MV-4-11 (cell line): ENCODE data around the gene ADAMTSL3.

Source experiments
- DNase-seq: peaks from one replicate; lab custom pipeline; 2025; lab: John Stamatoyannopoulos, UW

ADAMTSL3 gene

GRCh38 chr15:83886321-83886720 is 232.4 kb downstream of the ADAMTSL3 start:
- DNase-seq, result no peak

GRCh38 chr15:83887404-83887803 is 233.5 kb downstream of the ADAMTSL3 start:
- no peak for DNase-seq

- no peak for DNase-seq
Measured at GRCh38 chr15:83887961-83888360, 234.0 kb downstream of the ADAMTSL3 start.

DNA sequence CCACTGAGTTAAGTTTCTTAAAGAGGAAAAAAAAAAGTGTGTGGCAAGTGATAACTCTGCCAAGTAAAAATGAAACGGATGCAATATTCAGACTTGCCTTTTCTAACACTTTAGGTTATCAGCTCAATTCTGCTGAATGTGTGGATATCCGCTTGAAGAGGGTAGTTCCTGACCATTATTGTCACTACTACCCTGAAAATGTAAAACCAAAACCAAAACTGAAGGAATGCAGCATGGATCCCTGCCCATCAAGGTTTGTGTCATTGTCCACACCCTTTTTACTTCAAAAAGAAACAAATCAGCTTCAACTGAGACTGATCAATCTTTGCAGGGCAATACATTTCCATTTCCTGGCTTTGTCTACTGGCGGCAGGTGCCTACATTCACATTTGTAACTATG is 236.1 kb downstream of the ADAMTSL3 start:
- DNase-seq, result no peak

DNA sequence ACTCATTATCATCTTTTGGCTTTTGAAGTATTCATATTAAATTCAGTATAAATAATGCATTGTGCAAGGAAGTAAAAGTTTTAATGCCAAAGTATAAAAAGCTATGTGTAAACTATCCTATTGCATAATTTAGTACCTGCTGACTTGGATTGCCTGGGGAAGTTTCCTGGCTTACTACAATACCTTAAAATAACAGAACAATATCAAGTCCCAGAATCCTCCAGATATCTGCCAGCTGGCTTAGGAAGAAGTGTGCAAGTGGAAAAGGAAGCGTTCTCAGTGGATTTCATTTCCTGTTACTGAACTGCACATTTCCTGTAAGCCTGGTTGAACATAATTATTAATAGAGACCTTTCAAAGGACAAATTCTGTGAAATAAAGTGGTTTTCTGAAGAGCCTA is 236.7 kb downstream of the ADAMTSL3 start:
- DNase-seq, result no peak

DNA sequence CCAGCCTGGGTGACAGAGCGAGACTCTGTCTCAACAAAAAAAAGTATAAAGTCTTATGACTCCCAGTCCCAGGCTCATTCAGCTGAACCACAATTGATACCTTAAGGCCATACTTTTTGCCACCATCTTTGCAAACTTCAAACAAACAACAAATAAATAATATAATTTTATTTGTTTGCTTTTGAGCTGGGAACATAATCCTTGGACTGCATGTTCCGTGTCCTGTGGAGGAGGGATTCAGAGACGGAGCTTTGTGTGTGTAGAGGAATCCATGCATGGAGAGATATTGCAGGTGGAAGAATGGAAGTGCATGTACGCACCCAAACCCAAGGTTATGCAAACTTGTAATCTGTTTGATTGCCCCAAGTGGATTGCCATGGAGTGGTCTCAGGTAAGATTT is 238.6 kb downstream of the ADAMTSL3 start:
- no peak for DNase-seq

GRCh38 chr15:83893308-83893707 is 239.4 kb downstream of the ADAMTSL3 start:
- DNase-seq, result no peak

DNA sequence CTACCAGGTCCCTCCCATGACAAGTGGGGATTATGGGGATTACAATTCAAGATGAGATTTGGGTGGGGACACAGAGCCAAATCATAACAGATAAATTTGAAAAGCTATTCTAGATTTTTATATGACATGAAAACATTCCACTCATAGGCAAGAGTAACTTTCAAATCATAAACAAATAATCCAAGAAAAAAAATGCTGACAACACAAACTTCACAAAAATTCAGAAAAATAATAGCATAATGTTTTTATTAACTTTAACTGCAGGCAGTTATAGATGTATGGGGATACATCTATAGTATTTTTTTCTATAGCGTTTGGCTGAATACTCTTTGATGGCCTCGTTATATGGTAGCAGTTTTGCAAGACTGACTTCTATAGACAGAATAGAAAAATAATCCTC is 243.1 kb downstream of the ADAMTSL3 start:
- no peak for DNase-seq

DNA sequence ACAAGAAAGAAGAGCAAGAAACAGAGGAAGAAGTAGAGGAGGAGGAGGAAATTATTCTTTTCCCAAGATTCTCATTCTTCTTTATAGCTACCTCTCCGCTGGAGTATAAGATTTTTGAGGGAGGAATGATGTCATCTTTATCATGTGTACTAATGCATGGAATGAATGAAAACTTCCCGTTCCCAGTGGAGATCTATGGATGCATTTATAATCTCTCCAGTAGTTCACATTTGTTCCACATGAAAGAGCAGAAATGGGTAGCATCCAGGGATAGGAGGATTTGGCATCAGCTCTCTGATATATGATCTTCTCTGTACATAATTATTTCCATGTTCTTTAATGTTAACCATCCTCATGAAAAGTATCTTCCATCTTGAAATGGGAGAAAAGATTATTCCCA is 244.4 kb downstream of the ADAMTSL3 start:
- DNase-seq, result no peak

DNA sequence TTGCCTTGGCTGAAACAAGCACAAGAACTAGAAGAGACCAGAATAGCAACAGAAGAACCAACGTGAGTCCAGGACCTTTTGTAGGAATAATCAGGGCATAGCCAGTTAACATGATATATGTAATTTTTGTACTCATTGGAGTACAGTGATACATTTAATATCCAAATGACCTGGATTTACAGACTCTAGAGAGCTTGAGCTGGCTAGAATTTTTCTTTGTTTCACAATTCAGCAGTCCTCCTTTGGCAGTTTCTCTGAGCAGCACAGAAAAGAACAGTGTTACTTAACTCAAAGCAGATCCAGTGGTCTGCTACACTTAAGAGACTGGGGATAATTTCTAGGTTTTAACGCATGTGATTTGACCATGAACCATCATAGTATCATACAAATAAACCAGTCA is 245.7 kb downstream of the ADAMTSL3 start:
- DNase-seq, result no peak

DNA sequence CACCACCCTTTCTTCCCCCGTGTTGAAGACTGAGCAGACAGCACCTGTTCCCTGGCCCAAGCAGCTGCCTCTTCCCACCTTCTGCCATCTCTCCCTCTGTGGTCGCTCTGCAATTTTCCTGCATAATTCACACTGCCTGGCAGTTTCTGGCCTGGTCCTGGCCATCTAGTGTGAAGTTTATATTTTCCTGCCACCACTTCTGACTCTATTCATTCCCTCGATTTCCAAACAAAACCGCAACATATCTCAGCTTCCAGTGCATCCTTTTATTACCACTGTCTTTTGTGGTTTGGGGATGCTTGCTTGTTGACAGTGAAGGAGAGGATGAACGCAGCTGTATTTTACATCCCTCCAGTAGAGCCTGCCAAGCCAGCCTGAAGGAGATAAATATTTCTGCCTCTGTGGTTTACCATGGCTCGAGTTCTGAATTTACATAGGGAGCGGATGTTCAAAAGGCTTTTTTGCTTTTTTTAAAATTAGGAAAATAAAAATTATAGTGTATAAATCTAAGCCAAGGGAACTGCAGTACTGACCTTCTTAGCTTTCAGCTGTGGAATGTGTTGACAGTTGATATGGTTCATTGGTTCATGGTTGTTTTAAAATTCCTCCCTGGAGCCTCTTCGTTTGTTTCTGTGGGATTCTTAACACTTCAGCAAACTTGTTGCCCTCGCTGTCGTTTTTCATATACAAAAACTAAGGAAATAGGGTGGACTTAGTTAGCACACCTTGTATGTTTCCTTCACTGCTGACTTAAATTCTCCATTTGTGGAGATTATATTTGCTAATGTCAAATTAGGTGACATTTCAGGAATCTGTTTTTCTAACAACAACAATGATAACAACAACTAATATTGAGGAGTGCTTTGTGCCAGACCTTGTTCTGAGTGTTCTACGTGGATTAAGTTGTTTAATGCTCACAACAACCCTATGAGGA is 250.5 kb downstream of the ADAMTSL3 start:
- peak; percentile 1 for DNase-seq

DNA sequence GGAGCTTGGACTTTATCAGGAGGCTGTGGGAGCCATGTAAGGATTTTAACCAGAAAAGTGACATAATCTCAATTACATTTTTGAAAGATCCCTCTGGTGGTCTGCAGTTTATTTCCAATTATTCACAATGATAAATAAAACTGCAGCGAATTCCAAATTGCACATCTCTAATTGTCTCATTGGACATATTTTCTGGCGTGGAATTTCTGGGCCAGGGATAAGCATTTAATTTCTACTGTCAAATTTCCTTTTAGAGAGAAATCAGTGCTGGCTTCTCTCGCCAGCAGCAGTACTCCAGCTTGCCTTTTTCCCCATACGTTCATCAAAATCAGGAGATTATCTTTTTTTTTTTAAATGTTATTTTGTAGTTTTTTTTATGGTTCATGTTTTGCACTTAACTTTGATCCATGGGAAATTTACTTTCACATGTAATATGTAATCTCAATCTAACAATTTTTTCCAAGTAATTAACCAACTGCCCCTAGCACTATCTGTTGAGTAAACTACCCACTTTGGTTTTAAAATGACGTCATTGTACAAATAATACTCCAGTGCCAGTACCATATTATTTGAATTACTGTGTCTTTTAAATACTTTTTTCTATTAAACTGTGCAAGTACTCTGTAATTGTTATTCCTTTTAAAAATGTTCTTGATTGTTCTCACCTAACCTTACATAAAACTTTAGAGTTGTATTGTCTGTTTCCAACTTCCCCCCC is 251.8 kb downstream of the ADAMTSL3 start:
- DNase-seq, result no peak

- DNase-seq, result no peak
Measured at GRCh38 chr15:83911345-83911744, 257.4 kb downstream of the ADAMTSL3 start.

DNA sequence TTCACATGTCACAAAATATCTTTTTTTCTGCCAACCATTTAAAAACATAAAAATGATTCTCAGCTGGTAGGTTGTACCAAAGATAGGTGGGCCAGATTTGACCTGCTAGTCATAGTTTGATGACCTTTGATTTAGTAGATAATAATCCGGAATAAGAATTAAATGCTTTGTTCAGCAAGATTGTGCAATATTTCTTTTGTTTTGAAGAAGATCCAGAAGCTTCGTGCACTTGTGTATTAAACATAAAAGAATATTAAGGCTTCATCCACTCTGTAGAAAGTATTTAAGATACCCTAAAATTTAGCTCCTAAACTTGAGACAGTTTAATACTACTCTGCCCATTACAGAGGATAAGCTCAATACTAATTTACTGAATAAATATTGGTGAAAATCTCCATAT is 258.4 kb downstream of the ADAMTSL3 start:
- DNase-seq, result no peak

GRCh38 chr15:83913034-83913632 is 259.2 kb downstream of the ADAMTSL3 start:
- no peak for DNase-seq

- DNase-seq, result no peak
Measured at GRCh38 chr15:83914906-83915305, 261.0 kb downstream of the ADAMTSL3 start.

DNA sequence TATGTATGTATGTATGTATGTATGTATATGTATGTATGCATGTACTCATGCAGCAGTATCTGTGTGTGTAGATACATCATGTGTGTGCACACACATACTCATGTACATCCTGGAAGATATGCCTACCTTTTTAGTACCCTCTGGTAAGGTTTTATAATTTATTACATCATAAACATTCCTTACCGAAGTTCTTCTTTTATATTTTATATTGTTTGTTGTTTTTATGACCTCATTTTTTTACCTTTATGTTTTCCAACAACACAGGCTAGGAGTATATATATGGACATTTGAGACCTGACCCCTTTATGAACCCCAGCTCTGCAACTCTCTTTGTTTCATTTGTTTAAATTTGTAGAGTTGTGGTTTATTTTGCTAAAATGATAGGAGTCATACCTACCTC is 263.5 kb downstream of the ADAMTSL3 start:
- no peak for DNase-seq

- DNase-seq, result no peak
Measured at GRCh38 chr15:83918011-83918410, 264.1 kb downstream of the ADAMTSL3 start.

DNA sequence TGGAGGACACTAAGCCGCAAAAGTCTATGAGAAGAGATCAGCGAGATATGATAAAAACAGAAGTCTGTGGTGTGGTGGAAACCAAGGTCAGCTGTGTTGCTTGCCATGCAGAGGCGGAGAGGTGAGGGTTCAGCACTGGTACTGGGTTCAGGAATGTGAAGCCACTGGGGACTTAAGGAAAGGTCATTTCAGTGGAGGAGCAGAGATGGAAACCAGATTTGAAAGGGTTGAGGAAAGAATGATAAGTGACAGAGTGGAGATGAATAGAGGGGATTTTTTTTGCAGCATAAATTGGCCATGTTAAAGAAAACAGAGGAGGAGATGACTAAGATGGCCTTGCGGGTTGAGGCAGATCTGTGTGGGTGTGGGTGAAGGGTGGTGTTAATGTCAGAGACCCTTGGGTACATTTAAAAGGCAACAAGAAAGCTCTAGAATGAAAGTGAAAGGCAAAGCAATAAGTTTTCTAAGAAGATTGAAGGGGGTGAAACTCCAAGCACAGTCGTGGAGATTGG is 265.5 kb downstream of the ADAMTSL3 start:
- DNase-seq, result no peak

GRCh38 chr15:83919978-83920510 is 266.1 kb downstream of the ADAMTSL3 start:
- no peak for DNase-seq

DNA sequence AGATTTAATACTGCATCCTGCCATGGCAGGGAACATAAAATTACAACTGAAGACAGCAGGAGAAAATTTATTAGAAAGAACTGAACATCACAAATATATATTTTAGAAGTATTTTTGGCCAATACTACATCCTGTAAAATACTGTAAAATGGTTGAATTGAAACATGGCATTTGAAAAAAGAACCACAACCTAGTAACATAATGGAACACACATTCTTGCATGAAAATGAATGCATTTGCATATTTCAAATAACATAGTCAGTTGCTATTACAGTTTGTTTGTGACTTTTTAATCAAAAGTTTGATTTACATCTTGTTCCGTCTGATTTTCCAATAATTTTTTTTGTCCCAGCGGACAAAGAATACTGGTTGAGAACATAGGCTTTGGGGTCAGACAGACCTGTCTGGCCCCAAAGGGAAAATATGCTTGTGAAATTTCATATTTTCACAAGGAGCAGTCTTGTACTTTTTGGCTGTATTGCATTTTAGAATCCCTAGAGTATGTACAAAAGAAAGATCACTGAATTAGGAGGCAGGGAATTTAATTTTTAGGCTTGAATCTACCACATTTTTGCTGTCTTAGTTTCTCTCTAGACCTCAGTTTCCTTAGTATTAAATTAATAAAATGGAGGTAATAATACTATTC is 268.8 kb downstream of the ADAMTSL3 start:
- DNase-seq, result no peak

DNA sequence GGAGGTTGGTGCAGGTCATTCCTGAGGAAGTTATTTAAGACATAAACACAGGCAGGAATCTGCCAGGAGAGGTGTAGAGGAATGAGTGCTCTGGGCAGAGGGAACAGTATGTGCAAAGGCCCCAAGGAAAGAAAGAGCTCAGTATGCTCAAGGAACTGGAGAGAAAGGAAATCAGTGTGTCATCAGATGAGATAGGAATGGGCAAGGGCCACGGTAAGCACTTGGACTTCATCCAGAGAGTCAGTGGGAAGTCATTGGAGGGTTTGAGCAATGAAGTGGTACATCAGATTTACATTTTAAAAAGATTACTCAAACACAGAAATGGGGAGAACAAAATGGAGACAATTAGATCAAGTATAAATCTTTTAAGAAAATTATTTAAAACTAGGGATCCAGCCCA is 272.2 kb downstream of the ADAMTSL3 start:
- DNase-seq, result no peak
